Measurements from ENCODE around the gene CREBL2. TPM values are rescaled to one million over a fixed set of nuclear protein-coding genes. Genes with fewer than 3 reads are reported as not detected.

The CREBL2 gene
- total RNA-seq, 4 donors from 2014 or later = 11.2 to 42.7 (median 26.4) TPM

DNA sequence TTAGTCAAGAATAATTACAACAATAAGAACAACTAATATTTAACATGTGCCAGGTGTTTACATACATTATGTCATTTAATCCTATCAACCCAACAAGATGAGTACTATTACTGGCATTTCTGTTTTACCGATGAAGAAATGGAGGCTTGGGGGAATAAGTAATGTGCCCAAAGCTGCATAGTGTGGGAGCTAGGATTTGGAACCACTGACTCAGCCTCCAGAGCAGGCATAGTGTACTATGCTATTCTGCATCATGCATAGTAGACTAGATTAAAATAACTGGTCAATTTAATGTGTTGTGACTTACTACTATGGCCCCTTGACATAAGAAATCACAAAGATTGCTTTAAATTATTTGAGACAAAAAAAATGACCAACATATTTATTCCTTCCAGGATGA is 74.8 kb downstream of the CREBL2 start:
- TF ChIP-seq, protein P1, sequence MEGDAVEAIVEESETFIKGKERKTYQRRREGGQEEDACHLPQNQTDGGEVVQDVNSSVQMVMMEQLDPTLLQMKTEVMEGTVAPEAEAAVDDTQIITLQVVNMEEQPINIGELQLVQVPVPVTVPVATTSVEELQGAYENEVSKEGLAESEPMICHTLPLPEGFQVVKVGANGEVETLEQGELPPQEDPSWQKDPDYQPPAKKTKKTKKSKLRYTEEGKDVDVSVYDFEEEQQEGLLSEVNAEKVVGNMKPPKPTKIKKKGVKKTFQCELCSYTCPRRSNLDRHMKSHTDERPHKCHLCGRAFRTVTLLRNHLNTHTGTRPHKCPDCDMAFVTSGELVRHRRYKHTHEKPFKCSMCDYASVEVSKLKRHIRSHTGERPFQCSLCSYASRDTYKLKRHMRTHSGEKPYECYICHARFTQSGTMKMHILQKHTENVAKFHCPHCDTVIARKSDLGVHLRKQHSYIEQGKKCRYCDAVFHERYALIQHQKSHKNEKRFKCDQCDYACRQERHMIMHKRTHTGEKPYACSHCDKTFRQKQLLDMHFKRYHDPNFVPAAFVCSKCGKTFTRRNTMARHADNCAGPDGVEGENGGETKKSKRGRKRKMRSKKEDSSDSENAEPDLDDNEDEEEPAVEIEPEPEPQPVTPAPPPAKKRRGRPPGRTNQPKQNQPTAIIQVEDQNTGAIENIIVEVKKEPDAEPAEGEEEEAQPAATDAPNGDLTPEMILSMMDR (IDR thresholded peaks at IDR 0.05) = no peak
- TF ChIP-seq POLR2AphosphoS5 (IDR thresholded peaks at IDR 0.05) (no peak), POLR2A (IDR thresholded peaks at IDR 0.05) (no peak), EP300 (IDR thresholded peaks at IDR 0.05; ENCODE audit: low read depth) (no peak)
- Histone ChIP-seq H3K27me3 (no peaks in the 10 kb centered on the region), H3K27ac (no peak overlapping the region), H3K4me3 (no peak overlapping the region), H3K4me1 (no peaks in the 10 kb centered on the region), H3K36me3 (no peaks in the 10 kb centered on the region), H3K9me3 (no peaks in the 10 kb centered on the region)
- WGBS, 2 donors (ENCODE audit: low coverage in 1 of 2) = 67 to 96% methylated on average over 1 of the region's 1 CpG
- intact Hi-C loops (cut with DNase I; ENCODE audit: low total_unique reads) = no loop called here
- DNase-seq = no peak
- in situ Hi-C loops (cut with MboI; ENCODE audit: low pct_ligation_motif_present in 1 of 4, low pct_unique_long_range_greater_than_20kb in 1 of 4, low sequenced_read_pairs in 3 of 4) = loop anchor here in 2 of 4 donors (25.0 kb wide), 2 partner anchors 324 to 1124 kb away; partner anchors contain the start of genes BORCS5 (in 1 of the 2) and MANSC1 (in 1 of the 2)

DNA sequence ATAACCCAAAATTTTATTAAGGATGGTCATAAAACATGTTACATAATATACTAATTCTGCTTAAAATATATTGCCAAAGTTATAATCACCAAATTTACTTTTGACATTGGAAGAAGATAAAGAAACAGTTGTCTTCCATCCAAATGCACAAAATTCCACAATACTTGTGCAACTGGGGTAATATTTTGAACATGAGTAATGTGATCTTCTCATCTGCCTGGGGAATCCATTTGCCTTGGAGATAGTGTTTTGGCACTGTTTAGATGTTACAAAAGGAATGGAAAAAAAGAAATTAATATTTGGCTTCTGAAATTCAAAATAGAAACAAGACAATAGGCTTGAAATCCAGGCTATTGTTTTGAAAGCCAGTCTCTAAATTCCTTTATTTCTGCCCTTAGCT is 75.2 kb downstream of the CREBL2 start:
- intact Hi-C loops (cut with DNase I; ENCODE audit: low total_unique reads) (no loop called here), in situ Hi-C loops (cut with MboI; ENCODE audit: low pct_ligation_motif_present in 1 of 4, low pct_unique_long_range_greater_than_20kb in 1 of 4, low sequenced_read_pairs in 3 of 4) (loop anchor here in 2 of 4 donors (25.0 kb wide), 2 partner anchors 325 to 1125 kb away; partner anchors contain the start of genes BORCS5 (in 1 of the 2) and MANSC1 (in 1 of the 2))
- Histone ChIP-seq H3K27me3 (no peaks in the 10 kb centered on the region), H3K4me1 (no peaks in the 10 kb centered on the region), H3K9me3 (no peaks in the 10 kb centered on the region), H3K4me3 (no peak overlapping the region), H3K36me3 (no peaks in the 10 kb centered on the region), H3K27ac (no peak overlapping the region)
- no peak for TF ChIP-seq EP300 (IDR thresholded peaks at IDR 0.05; ENCODE audit: low read depth)
- TF ChIP-seq POLR2AphosphoS5 (IDR thresholded peaks at IDR 0.05) = no peak
- TF ChIP-seq, protein P1 (IDR thresholded peaks at IDR 0.05) = no peak
- no peak for TF ChIP-seq POLR2A (IDR thresholded peaks at IDR 0.05)
- DNase-seq = no peak

DNA sequence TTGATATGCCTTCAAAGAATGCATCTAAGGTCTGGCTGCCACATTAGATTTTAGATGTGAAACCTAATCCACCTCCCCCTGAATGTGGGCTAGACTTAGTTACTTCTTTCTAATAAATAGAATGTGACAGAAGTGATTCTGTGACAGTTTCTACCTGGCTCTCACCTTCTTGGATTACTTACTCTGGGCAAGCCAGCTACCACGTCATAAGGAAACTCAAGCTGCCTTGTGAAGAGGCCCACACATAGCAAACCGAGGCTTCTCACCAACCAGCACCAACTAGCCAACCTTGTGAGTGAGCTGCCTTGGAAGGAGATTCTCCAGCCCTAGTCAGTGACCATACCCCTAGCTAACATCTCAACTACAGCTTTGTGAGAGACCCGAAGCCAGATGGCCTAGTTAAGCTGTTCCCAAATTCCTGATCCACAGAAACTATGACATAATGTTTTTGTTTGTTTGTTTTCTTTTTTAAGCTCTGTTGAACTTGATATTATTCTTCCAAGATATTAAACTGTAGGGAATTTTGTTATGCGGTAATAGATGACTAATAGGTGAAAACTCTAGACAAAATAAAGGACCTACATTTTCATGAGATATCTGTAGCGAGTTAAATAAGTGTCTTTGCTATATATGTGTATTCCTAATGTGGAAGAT is 78.1 kb downstream of the CREBL2 start:
- TF ChIP-seq EP300 (IDR thresholded peaks at IDR 0.05; ENCODE audit: low read depth) (no peak), POLR2A (IDR thresholded peaks at IDR 0.05) (no peak)
- TF ChIP-seq, protein P1 (IDR thresholded peaks at IDR 0.05) = no peak
- Histone ChIP-seq H3K4me3 (no peak overlapping the region), H3K4me1 (no peaks in the 10 kb centered on the region), H3K36me3 (no peaks in the 10 kb centered on the region), H3K9me3 (no peaks in the 10 kb centered on the region), H3K27ac (no peak overlapping the region), H3K27me3 (no peaks in the 10 kb centered on the region)
- intact Hi-C loops (cut with DNase I; ENCODE audit: low total_unique reads) (no loop called here), in situ Hi-C loops (cut with MboI; ENCODE audit: low pct_ligation_motif_present in 1 of 4, low pct_unique_long_range_greater_than_20kb in 1 of 4, low sequenced_read_pairs in 3 of 4) (loop anchor here in 2 of 4 donors (25.0 kb wide), 2 partner anchors 327 to 1127 kb away; partner anchors contain the start of genes BORCS5 (in 1 of the 2) and MANSC1 (in 1 of the 2))
- WGBS, 2 donors (ENCODE audit: low coverage in 1 of 2) = 80 to 96% methylated on average over 3 to 5 of the region's 5 CpGs
- DNase-seq = no peak

DNA sequence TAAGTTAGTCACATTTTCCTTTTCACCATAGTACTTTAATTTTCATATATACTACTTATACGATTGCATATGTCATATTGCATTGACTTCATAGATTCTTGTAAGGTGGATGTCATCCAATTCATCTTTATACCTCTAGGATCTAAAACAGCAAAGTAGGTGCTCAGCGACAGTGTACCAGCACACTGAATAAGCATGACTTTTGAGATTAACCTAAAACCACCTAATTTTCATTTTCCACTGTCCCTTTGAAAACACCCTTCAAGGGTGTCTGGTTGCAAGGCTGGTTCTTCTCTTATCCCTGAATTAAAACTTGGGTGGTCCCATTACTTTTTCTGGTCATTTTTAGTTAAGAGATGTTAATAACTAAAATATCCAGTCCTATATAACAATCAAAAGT is 79.9 kb downstream of the CREBL2 start:
- in situ Hi-C loops (cut with MboI; ENCODE audit: low pct_ligation_motif_present in 1 of 4, low pct_unique_long_range_greater_than_20kb in 1 of 4, low sequenced_read_pairs in 3 of 4) = loop anchor here in 2 of 4 donors (25.0 kb wide), 2 partner anchors 329 to 1129 kb away; partner anchors contain the start of genes BORCS5 (in 1 of the 2) and MANSC1 (in 1 of the 2)
- intact Hi-C loops (cut with DNase I; ENCODE audit: low total_unique reads) = no loop called here
- Histone ChIP-seq H3K9me3 (no peaks in the 10 kb centered on the region), H3K4me3 (no peak overlapping the region), H3K27ac (no peak overlapping the region), H3K36me3 (no peaks in the 10 kb centered on the region), H3K27me3 (no peaks in the 10 kb centered on the region), H3K4me1 (peaks cover 0 to 5% (median 0%) of the 10 kb centered on the region in 4 donors)
- TF ChIP-seq POLR2AphosphoS5 (IDR thresholded peaks at IDR 0.05) (no peak), POLR2A (IDR thresholded peaks at IDR 0.05) (no peak), EP300 (IDR thresholded peaks at IDR 0.05; ENCODE audit: low read depth) (no peak)
- TF ChIP-seq, protein P1 (IDR thresholded peaks at IDR 0.05) = no peak
- WGBS, 2 donors (ENCODE audit: low coverage in 1 of 2) = 75 to 84% methylated on average over 2 of the region's 2 CpGs
- DNase-seq = no peak

Data from transverse colon (tissue), 4 donors.